ENCODE results near the gene MRPL55.

DNA sequence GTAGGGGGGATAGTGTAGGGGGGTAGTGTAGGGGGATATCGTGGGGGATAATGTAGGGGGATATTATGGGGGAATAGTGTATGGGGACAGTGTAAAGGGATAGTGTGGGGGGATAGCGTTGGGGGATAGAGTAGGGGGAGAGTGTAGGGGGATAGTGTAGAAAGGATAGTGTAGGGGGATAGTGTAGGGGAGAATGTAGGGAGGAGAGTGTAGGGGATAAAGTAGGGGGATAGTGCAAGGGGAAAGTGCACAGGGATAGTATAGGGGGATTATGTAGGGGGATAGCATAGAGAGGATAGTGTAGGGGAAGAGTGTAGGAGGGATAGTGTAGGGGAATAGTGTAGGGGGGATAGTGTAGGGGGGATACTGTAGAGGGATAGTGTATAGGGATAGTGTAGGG, 38.9 kb downstream of the MRPL55 start:
- TF ChIP-seq, protein P1, sequence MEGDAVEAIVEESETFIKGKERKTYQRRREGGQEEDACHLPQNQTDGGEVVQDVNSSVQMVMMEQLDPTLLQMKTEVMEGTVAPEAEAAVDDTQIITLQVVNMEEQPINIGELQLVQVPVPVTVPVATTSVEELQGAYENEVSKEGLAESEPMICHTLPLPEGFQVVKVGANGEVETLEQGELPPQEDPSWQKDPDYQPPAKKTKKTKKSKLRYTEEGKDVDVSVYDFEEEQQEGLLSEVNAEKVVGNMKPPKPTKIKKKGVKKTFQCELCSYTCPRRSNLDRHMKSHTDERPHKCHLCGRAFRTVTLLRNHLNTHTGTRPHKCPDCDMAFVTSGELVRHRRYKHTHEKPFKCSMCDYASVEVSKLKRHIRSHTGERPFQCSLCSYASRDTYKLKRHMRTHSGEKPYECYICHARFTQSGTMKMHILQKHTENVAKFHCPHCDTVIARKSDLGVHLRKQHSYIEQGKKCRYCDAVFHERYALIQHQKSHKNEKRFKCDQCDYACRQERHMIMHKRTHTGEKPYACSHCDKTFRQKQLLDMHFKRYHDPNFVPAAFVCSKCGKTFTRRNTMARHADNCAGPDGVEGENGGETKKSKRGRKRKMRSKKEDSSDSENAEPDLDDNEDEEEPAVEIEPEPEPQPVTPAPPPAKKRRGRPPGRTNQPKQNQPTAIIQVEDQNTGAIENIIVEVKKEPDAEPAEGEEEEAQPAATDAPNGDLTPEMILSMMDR (IDR thresholded peaks at IDR 0.05): no peak
- TF ChIP-seq POLR2A (IDR thresholded peaks at IDR 0.05): no peak

Data from Peyer's patch (tissue), 4 donors.